HepG2 (cell line): Measurements from ENCODE around the gene F12.

Experiments
- GABPA ChIP-seq, 2 experiments: IDR thresholded peaks; 2 replicates each; pipeline ENCODE4 v1.6.1; 2011 to 2016; ENCODE audit warnings: low read depth in 2 of 2, low read length in 1 of 2, missing biosample characterization in 1 of 2, missing genetic modification characterization in 1 of 2
- IRX3 ChIP-seq: sonication (generic); formaldehyde crosslinking; IDR thresholded peaks from 2 replicates; pipeline ENCODE4 v1.8.1; 2023; ENCODE audit warnings: mild to moderate bottlenecking, low read depth, missing genetic modification reagents, borderline replicate concordance
- LCORL ChIP-seq, 2 experiments: fragments of 450-650 bp in 1 of 2; sonication (generic) in 1 of 2; formaldehyde crosslinking in 1 of 2; IDR thresholded peaks; 2 replicates each; pipeline versions ENCODE4 v1.5.0 to v1.6.1; 2017 to 2020; ENCODE audit warnings: antibody characterized with exemption in 1 of 2, missing genetic modification reagents in 1 of 2
- MED1 ChIP-seq: sonication (generic); formaldehyde crosslinking; IDR thresholded peaks from 2 replicates; pipeline ENCODE4 v1.4.0; 2020; ENCODE audit warnings: missing genetic modification reagents
- POLR2A ChIP-seq, 2 experiments: IDR thresholded peaks; 2 replicates each; pipeline ENCODE4 v1.6.1; 2011; ENCODE audit warnings: low read depth in 2 of 2, low read length in 2 of 2, mild to moderate bottlenecking in 1 of 2, moderate library complexity in 1 of 2; ENCODE audit not compliant: insufficient read depth in 1 of 2
- RFX1 ChIP-seq: fragments of 450-650 bp; IDR thresholded peaks from 2 replicates; pipeline ENCODE4 v1.6.1; 2017
- ZEB1 ChIP-seq: IDR thresholded peaks from 2 replicates; pipeline ENCODE4 v1.6.1; 2012; ENCODE audit warnings: mild to moderate bottlenecking, low read depth, inconsistent platforms; ENCODE audit not compliant: insufficient replicate concordance
- TF ChIP-seq, protein P1 (sequence below): sonication (generic); formaldehyde crosslinking; IDR thresholded peaks from 2 replicates; pipeline ENCODE4 v1.5.0; 2020; ENCODE audit warnings: mild to moderate bottlenecking, missing genetic modification reagents, moderate library complexity
- TF ChIP-seq, protein P2 (sequence below): sonication (generic); formaldehyde crosslinking; IDR thresholded peaks from 2 replicates; pipeline ENCODE4 v1.4.0; 2020; ENCODE audit warnings: missing genetic modification reagents, low read depth, mild to moderate bottlenecking, borderline replicate concordance
- TF ChIP-seq, protein P3 (sequence below): sonication (generic); formaldehyde crosslinking; IDR thresholded peaks from 2 replicates; pipeline ENCODE4 v1.8.0; 2022; ENCODE audit warnings: missing genetic modification reagents, mild to moderate bottlenecking, borderline replicate concordance
- TF ChIP-seq, protein P4 (sequence below): sonication (generic); formaldehyde crosslinking; IDR thresholded peaks from 2 replicates; pipeline ENCODE4 v1.5.0; 2020; ENCODE audit warnings: mild to moderate bottlenecking, missing genetic modification reagents

DNA sequence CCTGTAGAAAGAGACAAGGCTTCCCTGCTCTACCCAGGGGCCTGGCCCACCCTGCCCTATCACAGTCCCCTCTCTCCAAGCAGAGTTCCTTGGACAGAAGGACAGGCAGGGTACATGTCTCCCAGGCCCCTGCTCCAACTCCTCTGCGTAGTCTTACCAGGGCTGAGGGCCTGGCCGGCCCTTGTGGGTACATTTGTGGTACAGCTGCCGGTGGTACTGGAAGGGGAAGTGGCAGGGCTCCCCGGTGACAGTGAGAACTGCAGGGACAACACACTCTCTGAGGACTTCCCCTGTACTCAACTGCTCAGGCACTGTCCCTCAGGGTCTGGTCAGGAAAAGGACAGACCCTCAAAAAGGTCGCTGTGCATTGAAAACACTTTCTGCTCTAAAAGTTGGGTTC, 3.6 kb downstream of the F12 start:
- TF ChIP-seq, protein P1, sequence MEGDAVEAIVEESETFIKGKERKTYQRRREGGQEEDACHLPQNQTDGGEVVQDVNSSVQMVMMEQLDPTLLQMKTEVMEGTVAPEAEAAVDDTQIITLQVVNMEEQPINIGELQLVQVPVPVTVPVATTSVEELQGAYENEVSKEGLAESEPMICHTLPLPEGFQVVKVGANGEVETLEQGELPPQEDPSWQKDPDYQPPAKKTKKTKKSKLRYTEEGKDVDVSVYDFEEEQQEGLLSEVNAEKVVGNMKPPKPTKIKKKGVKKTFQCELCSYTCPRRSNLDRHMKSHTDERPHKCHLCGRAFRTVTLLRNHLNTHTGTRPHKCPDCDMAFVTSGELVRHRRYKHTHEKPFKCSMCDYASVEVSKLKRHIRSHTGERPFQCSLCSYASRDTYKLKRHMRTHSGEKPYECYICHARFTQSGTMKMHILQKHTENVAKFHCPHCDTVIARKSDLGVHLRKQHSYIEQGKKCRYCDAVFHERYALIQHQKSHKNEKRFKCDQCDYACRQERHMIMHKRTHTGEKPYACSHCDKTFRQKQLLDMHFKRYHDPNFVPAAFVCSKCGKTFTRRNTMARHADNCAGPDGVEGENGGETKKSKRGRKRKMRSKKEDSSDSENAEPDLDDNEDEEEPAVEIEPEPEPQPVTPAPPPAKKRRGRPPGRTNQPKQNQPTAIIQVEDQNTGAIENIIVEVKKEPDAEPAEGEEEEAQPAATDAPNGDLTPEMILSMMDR (CRISPR knock-in tag): no peak
- TF ChIP-seq MED1 (CRISPR knock-in tag): no peak
- TF ChIP-seq POLR2A (IDR thresholded peaks at IDR 0.05; ENCODE audit: insufficient read depth in 1 of 2, low read depth in 2 of 2, low read length in 2 of 2): no peak
- TF ChIP-seq RFX1: no peak
- no peak for TF ChIP-seq IRX3
- TF ChIP-seq GABPA (IDR thresholded peaks at IDR 0.05; ENCODE audit: low read depth, low read length): no peak
- TF ChIP-seq GABPA (CRISPR knock-in tag; IDR thresholded peaks at IDR 0.05; ENCODE audit: low read depth): no peak
- TF ChIP-seq, protein P2, sequence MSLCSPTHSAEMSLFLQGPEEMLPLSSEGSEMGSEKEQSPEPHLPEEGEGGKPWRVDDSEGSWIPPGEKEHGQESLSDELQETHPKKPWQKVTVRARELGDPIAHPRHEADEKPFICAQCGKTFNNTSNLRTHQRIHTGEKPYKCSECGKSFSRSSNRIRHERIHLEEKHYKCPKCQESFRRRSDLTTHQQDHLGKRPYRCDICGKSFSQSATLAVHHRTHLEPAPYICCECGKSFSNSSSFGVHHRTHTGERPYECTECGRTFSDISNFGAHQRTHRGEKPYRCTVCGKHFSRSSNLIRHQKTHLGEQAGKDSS (CRISPR knock-in tag): no peak
- no peak for TF ChIP-seq LCORL (IDR thresholded peaks at IDR 0.05)
- no peak for TF ChIP-seq LCORL (CRISPR knock-in tag; IDR thresholded peaks at IDR 0.05)
- no peak for TF ChIP-seq ZEB1
- TF ChIP-seq, protein P3, sequence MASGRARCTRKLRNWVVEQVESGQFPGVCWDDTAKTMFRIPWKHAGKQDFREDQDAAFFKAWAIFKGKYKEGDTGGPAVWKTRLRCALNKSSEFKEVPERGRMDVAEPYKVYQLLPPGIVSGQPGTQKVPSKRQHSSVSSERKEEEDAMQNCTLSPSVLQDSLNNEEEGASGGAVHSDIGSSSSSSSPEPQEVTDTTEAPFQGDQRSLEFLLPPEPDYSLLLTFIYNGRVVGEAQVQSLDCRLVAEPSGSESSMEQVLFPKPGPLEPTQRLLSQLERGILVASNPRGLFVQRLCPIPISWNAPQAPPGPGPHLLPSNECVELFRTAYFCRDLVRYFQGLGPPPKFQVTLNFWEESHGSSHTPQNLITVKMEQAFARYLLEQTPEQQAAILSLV: no peak
- TF ChIP-seq, protein P4, sequence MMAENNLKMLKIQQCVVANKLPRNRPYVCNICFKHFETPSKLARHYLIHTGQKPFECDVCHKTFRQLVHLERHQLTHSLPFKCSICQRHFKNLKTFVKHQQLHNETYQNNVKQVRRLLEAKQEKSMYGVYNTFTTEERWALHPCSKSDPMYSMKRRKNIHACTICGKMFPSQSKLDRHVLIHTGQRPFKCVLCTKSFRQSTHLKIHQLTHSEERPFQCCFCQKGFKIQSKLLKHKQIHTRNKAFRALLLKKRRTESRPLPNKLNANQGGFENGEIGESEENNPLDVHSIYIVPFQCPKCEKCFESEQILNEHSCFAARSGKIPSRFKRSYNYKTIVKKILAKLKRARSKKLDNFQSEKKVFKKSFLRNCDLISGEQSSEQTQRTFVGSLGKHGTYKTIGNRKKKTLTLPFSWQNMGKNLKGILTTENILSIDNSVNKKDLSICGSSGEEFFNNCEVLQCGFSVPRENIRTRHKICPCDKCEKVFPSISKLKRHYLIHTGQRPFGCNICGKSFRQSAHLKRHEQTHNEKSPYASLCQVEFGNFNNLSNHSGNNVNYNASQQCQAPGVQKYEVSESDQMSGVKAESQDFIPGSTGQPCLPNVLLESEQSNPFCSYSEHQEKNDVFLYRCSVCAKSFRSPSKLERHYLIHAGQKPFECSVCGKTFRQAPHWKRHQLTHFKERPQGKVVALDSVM (CRISPR knock-in tag): no peak
